B cell (primary cell): ENCODE measurements around the gene OR10K2. TPM values are rescaled to one million over a fixed set of nuclear protein-coding genes. Genes with fewer than 3 reads are reported as not detected.

ENCODE experiments used
- ATAC-seq: fragments of 200-7000 bp; cut with Tn5 transposase; one replicate; pipeline ENCODE4 v1.10.0; 2021; ENCODE audit warnings: low read depth, mild to moderate bottlenecking, moderate number of reproducible peaks, moderate library complexity
- CTCF ChIA-PET: fragments of 350-600 bp; sonication (Branson Sonifier 250); formaldehyde crosslinking; loops from one replicate; lab custom pipeline; 2021; ENCODE audit warnings: antibody characterized with exemption, inconsistent platforms; lab: Charles Lee
- POLR2A ChIA-PET: fragments of 350-600 bp; sonication (Branson Sonifier 250); formaldehyde crosslinking; loops from one replicate; lab custom pipeline; 2021; ENCODE audit warnings: antibody characterized with exemption; lab: Charles Lee
- DNase-seq: peaks from one replicate; pipeline ENCODE4 v3.0.0; 2013
- H2AFZ ChIP-seq: 2 replicates; pipeline ENCODE4 v1.6.1; 2012; ENCODE audit warnings: mild to moderate bottlenecking, low read depth, low read length; ENCODE audit not compliant: insufficient read depth, poor library complexity, severe bottlenecking
- H3K27ac ChIP-seq, 2 donors: 1 replicate in 1 of 2; 2 replicates in 1 of 2; pipeline ENCODE4 v1.5.1; 2012 to 2013; ENCODE audit warnings: low read length in 2 of 2, mild to moderate bottlenecking in 2 of 2, moderate library complexity in 1 of 2
- H3K27me3 ChIP-seq, 4 experiments: fragments of 200-600 bp in 1 of 4; sonication (generic) in 1 of 4; replicated peaks in 1 of 4; 1 replicate in 2 of 4; 2 replicates in 2 of 4; pipeline versions ENCODE4 v1.6.1 to v1.7.0; 2013 to 2016; ENCODE audit warnings: low read length in 3 of 4, mild to moderate bottlenecking in 2 of 4, mixed read lengths in 1 of 4, moderate library complexity in 1 of 4; ENCODE audit not compliant: insufficient read depth in 4 of 4, control insufficient read depth in 3 of 4; ENCODE audit errors: control extremely low read depth in 1 of 4
- H3K36me3 ChIP-seq, 2 experiments: replicated peaks in 1 of 2; 1 replicate in 1 of 2; 2 replicates in 1 of 2; pipeline versions ENCODE4 v1.6.1 to v1.7.1; 2013; ENCODE audit warnings: low read length in 1 of 2; ENCODE audit not compliant: insufficient read depth in 2 of 2, control insufficient read depth in 1 of 2; ENCODE audit errors: control extremely low read depth in 1 of 2, extremely low read depth in 1 of 2
- H3K4me1 ChIP-seq, 2 donors: fragments of 200-600 bp in 1 of 2; sonication (generic) in 1 of 2; 1 replicate in 1 of 2; 2 replicates in 1 of 2; pipeline versions ENCODE4 v1.5.1 to v1.6.1; 2013 to 2017; ENCODE audit warnings: low read length in 2 of 2; ENCODE audit not compliant: control insufficient read depth in 2 of 2, insufficient read depth in 2 of 2
- H3K4me2 ChIP-seq: replicated peaks from 2 replicates; pipeline ENCODE3; 2012; ENCODE audit warnings: mild to moderate bottlenecking, low read depth, low read length; ENCODE audit not compliant: poor library complexity, severe bottlenecking
- H3K4me3 ChIP-seq, 5 experiments: fragments of 200-600 bp in 1 of 5; sonication (generic) in 1 of 5; 1 replicate in 3 of 5; 2 replicates in 2 of 5; pipeline versions ENCODE4 v1.5.1 to v1.7.0; 2011 to 2016; ENCODE audit warnings: low read length in 4 of 5, mild to moderate bottlenecking in 4 of 5, low read depth in 2 of 5, control low read depth in 1 of 5, moderate library complexity in 1 of 5; ENCODE audit not compliant: insufficient read depth in 1 of 5; ENCODE audit errors: control extremely low read depth in 1 of 5, extremely low read depth in 1 of 5
- H3K79me2 ChIP-seq: fragments of 200-600 bp; sonication (generic); one replicate; pipeline ENCODE4 v1.6.0; 2016; ENCODE audit warnings: low read length; ENCODE audit not compliant: control insufficient read depth, insufficient read depth
- H3K9ac ChIP-seq: fragments of 200-600 bp; sonication (generic); 2 replicates; pipeline ENCODE4 v1.6.1; 2017; ENCODE audit warnings: mild to moderate bottlenecking, low read length, moderate library complexity
- H3K9me3 ChIP-seq, 3 donors: one replicate each; pipeline versions ENCODE4 v1.6.1 to v1.7.1; 2013; ENCODE audit warnings: low read length in 2 of 3; ENCODE audit not compliant: control insufficient read depth in 2 of 3, insufficient read depth in 1 of 3; ENCODE audit errors: control extremely low read depth in 1 of 3
- H4K20me1 ChIP-seq: 2 replicates; pipeline ENCODE4 v1.6.0; 2012; ENCODE audit warnings: mild to moderate bottlenecking, low read length; ENCODE audit not compliant: insufficient read depth, control insufficient read depth, poor library complexity, severe bottlenecking
- H3K27ac Mint-ChIP-seq: one replicate; pipeline ENCODE4 v1.8.0; 2021; ENCODE audit warnings: mixed read lengths
- H3K27me3 Mint-ChIP-seq: one replicate; pipeline ENCODE4 v1.8.0; 2021; ENCODE audit warnings: mixed read lengths
- H3K4me1 Mint-ChIP-seq: one replicate; pipeline ENCODE4 v1.8.0; 2021; ENCODE audit warnings: mixed read lengths
- H3K4me3 Mint-ChIP-seq: one replicate; pipeline ENCODE4 v1.8.0; 2021; ENCODE audit warnings: mixed read lengths
- H3K9me3 Mint-ChIP-seq: one replicate; pipeline ENCODE4 v1.8.0; 2022; ENCODE audit warnings: mixed read lengths; ENCODE audit not compliant: insufficient read depth
- EZH2 ChIP-seq: IDR thresholded peaks from 2 replicates; pipeline ENCODE4 v1.6.1; 2012; ENCODE audit warnings: borderline replicate concordance, low read depth, mild to moderate bottlenecking, moderate library complexity, low read length; ENCODE audit not compliant: insufficient read depth, poor library complexity, severe bottlenecking
- whole genome bisulfite sequencing: methylation state at CpG from one replicate; pipeline ENCODE4 v1.1.5; 2013; ENCODE audit warnings: missing lambda C conversion rate; ENCODE audit not compliant: insufficient coverage; 5-methylcytosine and 5-hydroxymethylcytosine counted together
- intact Hi-C: fragments of 100-400 bp; cut with micrococcal nuclease; formaldehyde crosslinking; loops from one replicate; pipeline ENCODE4 v1.10.0; 2022
- polyA plus RNA-seq: library from polyadenylated mRNA; depleted of rRNA; stranded (reverse); fragments of >200 nt; gene quantifications from 2 replicates; pipeline ENCODE4 v1.2.3, GENCODE V29; 2012
- total RNA-seq, 2 donors: library from RNA; stranded (reverse); fragments of 120-200 nt in 1 of 2; gene quantifications; 1 replicate in 1 of 2; 2 replicates in 1 of 2; pipeline versions ENCODE4 v1.2.3 to v1.2.4, GENCODE V29; 2013 to 2022
- TF ChIP-seq, protein P1 (sequence below): fragments of 200-600 bp; IDR thresholded peaks from one replicate; pipeline ENCODE4 v1.8.0; 2022; ENCODE audit warnings: antibody characterized with exemption, mild to moderate bottlenecking

The OR10K2 gene
- total and polyA plus RNA-seq, 2 donors (not counting 1 experiment from before 2014, with no cell fraction given) = not detected

- no peaks in the 10 kb centered on the region for H4K20me1 ChIP-seq
- H3K4me2 ChIP-seq = no peak within 1 kb of the TSS
- H3K36me3 ChIP-seq = no peaks in the 10 kb centered on the region
- ChIA-PET POLR2A (no interaction called here), CTCF (interaction anchor here (0.8 kb wide), 1 partner anchor 45 kb away, joined by 3 read pairs; the partner anchor contains the start of gene CD1E)
- H3K27ac ChIP-seq = no peak within 1 kb of the TSS
- no peaks in the 10 kb centered on the region for H3K9me3 Mint-ChIP-seq
- no peak within 1 kb of the TSS for H3K9ac ChIP-seq
- no peak within 1 kb of the TSS for H3K4me3 Mint-ChIP-seq
- TF ChIP-seq, protein P1, sequence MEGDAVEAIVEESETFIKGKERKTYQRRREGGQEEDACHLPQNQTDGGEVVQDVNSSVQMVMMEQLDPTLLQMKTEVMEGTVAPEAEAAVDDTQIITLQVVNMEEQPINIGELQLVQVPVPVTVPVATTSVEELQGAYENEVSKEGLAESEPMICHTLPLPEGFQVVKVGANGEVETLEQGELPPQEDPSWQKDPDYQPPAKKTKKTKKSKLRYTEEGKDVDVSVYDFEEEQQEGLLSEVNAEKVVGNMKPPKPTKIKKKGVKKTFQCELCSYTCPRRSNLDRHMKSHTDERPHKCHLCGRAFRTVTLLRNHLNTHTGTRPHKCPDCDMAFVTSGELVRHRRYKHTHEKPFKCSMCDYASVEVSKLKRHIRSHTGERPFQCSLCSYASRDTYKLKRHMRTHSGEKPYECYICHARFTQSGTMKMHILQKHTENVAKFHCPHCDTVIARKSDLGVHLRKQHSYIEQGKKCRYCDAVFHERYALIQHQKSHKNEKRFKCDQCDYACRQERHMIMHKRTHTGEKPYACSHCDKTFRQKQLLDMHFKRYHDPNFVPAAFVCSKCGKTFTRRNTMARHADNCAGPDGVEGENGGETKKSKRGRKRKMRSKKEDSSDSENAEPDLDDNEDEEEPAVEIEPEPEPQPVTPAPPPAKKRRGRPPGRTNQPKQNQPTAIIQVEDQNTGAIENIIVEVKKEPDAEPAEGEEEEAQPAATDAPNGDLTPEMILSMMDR = no peak
- no peak for TF ChIP-seq EZH2
- H3K4me3 ChIP-seq = no peak within 1 kb of the TSS
- 86% methylated on average over 2 of the region's 5 CpGs for WGBS
- no peaks in the 10 kb centered on the region for H3K79me2 ChIP-seq
- no peaks in the 10 kb centered on the region for H3K9me3 ChIP-seq
- H2AFZ ChIP-seq = peak within 1 kb of the TSS; percentile 20
- peaks cover 2 to 12% of the 10 kb centered on the region in 2 donors for H3K4me1 ChIP-seq
- H3K27me3 ChIP-seq = no peaks in the 10 kb centered on the region
- H3K27ac Mint-ChIP-seq = no peak within 1 kb of the TSS
- ATAC-seq = no peak
- H3K4me1 Mint-ChIP-seq = peaks cover 12% of the 10 kb centered on the region
- H3K27me3 Mint-ChIP-seq = no peaks in the 10 kb centered on the region
- no peak for DNase-seq
- intact Hi-C loops = loop anchor here (10.0 kb wide), 2 partner anchors 154 to 616 kb away; no protein-coding TSS in a partner anchor
Observed at GRCh38 chr1:158398818-158399514, 27.1 kb downstream of the OR10K2 start, which contains the start of gene OR10T2. Gene OR10T2, minus strand, starts transcription at chr1:158399466. Its CDS starts 0 bp downstream, at chr1:158399466.

DNA sequence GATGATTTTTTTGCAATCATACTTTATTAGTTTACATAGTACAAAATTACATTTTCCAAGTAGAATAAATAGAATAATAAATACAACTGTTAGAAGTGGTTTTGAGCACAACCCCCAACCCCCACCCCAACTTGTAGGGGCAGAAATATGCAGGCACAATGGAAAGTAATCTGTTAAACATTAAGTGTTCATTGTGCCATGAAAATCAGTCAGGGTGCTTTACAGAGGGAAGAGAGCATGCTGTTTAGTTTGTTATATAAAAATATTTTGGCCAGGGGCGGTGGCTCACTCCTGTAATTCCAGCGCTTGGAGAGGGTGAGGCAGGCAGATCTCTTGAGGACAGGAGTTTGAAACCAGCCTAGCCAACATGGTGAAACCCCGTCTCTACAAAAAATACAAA lies 29.4 kb downstream of the OR10K2 start:
- no peak overlapping the region for H3K9ac ChIP-seq
- no peaks in the 10 kb centered on the region for H3K27me3 ChIP-seq
- DNase-seq = no peak
- 94% methylated on average over 2 of the region's 3 CpGs for WGBS
- intact Hi-C loops = loop anchor here (10.0 kb wide), 2 partner anchors 152 to 618 kb away; no protein-coding TSS in a partner anchor
- H3K4me2 ChIP-seq = no peak overlapping the region
- H3K4me1 ChIP-seq = peaks cover 3 to 12% of the 10 kb centered on the region in 2 donors
- ChIA-PET POLR2A (no interaction called here), CTCF (interaction anchor here (1.0 kb wide), 1 partner anchor 192 kb away, joined by 3 read pairs; no protein-coding TSS in a partner anchor)
- no peaks in the 10 kb centered on the region for H3K36me3 ChIP-seq
- no peak overlapping the region for H3K4me3 ChIP-seq
- no peaks in the 10 kb centered on the region for H3K79me2 ChIP-seq
- peaks cover 16% of the 10 kb centered on the region for H3K4me1 Mint-ChIP-seq
- no peak overlapping the region for H3K27ac ChIP-seq
- no peak overlapping the region for H3K4me3 Mint-ChIP-seq
- H4K20me1 ChIP-seq = no peaks in the 10 kb centered on the region
- H2AFZ ChIP-seq = no peak overlapping the region
- TF ChIP-seq EZH2 = no peak
- TF ChIP-seq, protein P1 = no peak
- H3K27ac Mint-ChIP-seq = no peak overlapping the region
- H3K9me3 ChIP-seq = no peaks in the 10 kb centered on the region
- H3K9me3 Mint-ChIP-seq = no peaks in the 10 kb centered on the region
- no peak for ATAC-seq
- no peaks in the 10 kb centered on the region for H3K27me3 Mint-ChIP-seq
